Measurements from ENCODE around the gene CHMP5. TPM values are rescaled to one million over a fixed set of nuclear protein-coding genes. Genes with fewer than 3 reads are reported as not detected.

The CHMP5 gene
- total RNA-seq, 1 donor from 2014 or later: 108 TPM

- Histone ChIP-seq H3K4me2 (ENCODE audit: low read length) (peak overlapping the region; percentile 60), H3K36me3 (ENCODE audit: insufficient read depth, low read length) (peaks cover 56% of the 10 kb centered on the region)
These were observed 8.6 kb downstream of the CHMP5 start for GRCh38 chr9:33273266-33273971.

DNA sequence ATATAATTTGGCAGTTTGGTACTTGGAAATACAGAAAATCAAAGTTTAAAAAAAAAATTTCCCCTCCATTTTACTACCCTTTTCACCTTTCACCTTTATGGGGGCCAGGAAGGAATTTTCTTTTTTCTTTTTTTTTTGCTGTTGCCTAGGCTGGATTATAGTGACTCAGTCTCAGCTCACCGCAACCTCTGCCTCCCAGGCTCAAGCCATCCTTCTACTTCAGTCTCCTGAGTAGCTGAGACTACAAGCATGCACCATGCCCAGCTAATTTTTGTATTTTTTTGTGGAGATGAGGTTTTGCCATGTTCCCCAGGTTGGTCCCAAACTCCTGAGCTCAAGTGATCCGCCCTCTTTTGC, 9.1 kb downstream of the CHMP5 start:
- DNase-seq (ENCODE audit: low read depth): peak; percentile 28
- Histone ChIP-seq H3K36me3 (ENCODE audit: insufficient read depth, low read length) (peaks cover 57% of the 10 kb centered on the region), H3K9me3 (ENCODE audit: insufficient read depth, low read depth, low read length) (no peaks in the 10 kb centered on the region), H3K4me2 (ENCODE audit: low read length) (peak overlapping the region; percentile 60), H3K27ac (ENCODE audit: low read depth, low read length) (peak overlapping the region; percentile 8), H3K79me2 (ENCODE audit: insufficient read depth, low read length) (peaks cover 6% of the 10 kb centered on the region), H3K9ac (ENCODE audit: low read length) (no peak overlapping the region), H3K27me3 (ENCODE audit: insufficient read depth, low read length) (no peaks in the 10 kb centered on the region), H3K4me1 (ENCODE audit: insufficient read depth, low read length) (peaks cover 8% of the 10 kb centered on the region), H4K20me1 (ENCODE audit: insufficient read depth, low read length) (peaks cover 6% of the 10 kb centered on the region), H3K4me3 (ENCODE audit: insufficient read depth, low read depth, low read length) (no peak overlapping the region), H2AFZ (ENCODE audit: low read depth, low read length) (no peak overlapping the region)
- H3K27me3 Mint-ChIP-seq (ENCODE audit: low read depth, unreplicated experiment): no peaks in the 10 kb centered on the region
- H3K4me3 Mint-ChIP-seq (ENCODE audit: unreplicated experiment): no peak overlapping the region
- no peaks in the 10 kb centered on the region for H3K9me3 Mint-ChIP-seq (ENCODE audit: unreplicated experiment)
- peaks cover 12% of the 10 kb centered on the region for H3K36me3 Mint-ChIP-seq (ENCODE audit: low read depth, unreplicated experiment)
- no peak overlapping the region for H3K27ac Mint-ChIP-seq (ENCODE audit: unreplicated experiment)
- no peak for TF ChIP-seq EZH2 (IDR thresholded peaks at IDR 0.05; ENCODE audit: insufficient read depth, low read length)
- TF ChIP-seq, protein P1, sequence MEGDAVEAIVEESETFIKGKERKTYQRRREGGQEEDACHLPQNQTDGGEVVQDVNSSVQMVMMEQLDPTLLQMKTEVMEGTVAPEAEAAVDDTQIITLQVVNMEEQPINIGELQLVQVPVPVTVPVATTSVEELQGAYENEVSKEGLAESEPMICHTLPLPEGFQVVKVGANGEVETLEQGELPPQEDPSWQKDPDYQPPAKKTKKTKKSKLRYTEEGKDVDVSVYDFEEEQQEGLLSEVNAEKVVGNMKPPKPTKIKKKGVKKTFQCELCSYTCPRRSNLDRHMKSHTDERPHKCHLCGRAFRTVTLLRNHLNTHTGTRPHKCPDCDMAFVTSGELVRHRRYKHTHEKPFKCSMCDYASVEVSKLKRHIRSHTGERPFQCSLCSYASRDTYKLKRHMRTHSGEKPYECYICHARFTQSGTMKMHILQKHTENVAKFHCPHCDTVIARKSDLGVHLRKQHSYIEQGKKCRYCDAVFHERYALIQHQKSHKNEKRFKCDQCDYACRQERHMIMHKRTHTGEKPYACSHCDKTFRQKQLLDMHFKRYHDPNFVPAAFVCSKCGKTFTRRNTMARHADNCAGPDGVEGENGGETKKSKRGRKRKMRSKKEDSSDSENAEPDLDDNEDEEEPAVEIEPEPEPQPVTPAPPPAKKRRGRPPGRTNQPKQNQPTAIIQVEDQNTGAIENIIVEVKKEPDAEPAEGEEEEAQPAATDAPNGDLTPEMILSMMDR (IDR thresholded peaks at IDR 0.05; ENCODE audit: insufficient read depth, low read depth, low read length): no peak
- peaks cover 7% of the 10 kb centered on the region for H3K4me1 Mint-ChIP-seq (ENCODE audit: low read depth, unreplicated experiment)
- FAIRE-seq: no peak

More at GRCh38 chr9:33273266-33273971, 8.6 kb downstream of the CHMP5 start:
- no peak overlapping the region for H3K9ac ChIP-seq (ENCODE audit: low read length)
- Mint-ChIP-seq H3K9me3 (ENCODE audit: unreplicated experiment) (no peaks in the 10 kb centered on the region), H3K27ac (ENCODE audit: unreplicated experiment) (peak overlapping the region; percentile 21), H3K4me1 (ENCODE audit: low read depth, unreplicated experiment) (peaks cover 7% of the 10 kb centered on the region), H3K27me3 (ENCODE audit: low read depth, unreplicated experiment) (no peaks in the 10 kb centered on the region), H3K36me3 (ENCODE audit: low read depth, unreplicated experiment) (peaks cover 12% of the 10 kb centered on the region), H3K4me3 (ENCODE audit: unreplicated experiment) (no peak overlapping the region)
- H3K4me3 ChIP-seq (ENCODE audit: insufficient read depth, low read depth, low read length): no peak overlapping the region
- TF ChIP-seq EZH2 (IDR thresholded peaks at IDR 0.05; ENCODE audit: insufficient read depth, low read length): no peak
- TF ChIP-seq, protein P1 (IDR thresholded peaks at IDR 0.05; ENCODE audit: insufficient read depth, low read depth, low read length): no peak
- no peaks in the 10 kb centered on the region for H3K27me3 ChIP-seq (ENCODE audit: insufficient read depth, low read length)
- no peak overlapping the region for H2AFZ ChIP-seq (ENCODE audit: low read depth, low read length)
- no peaks in the 10 kb centered on the region for H3K9me3 ChIP-seq (ENCODE audit: insufficient read depth, low read depth, low read length)
- H4K20me1 ChIP-seq (ENCODE audit: insufficient read depth, low read length): peaks cover 6% of the 10 kb centered on the region
- DNase-seq (ENCODE audit: low read depth) (peak; percentile 33), FAIRE-seq (no peak)
- peak overlapping the region; percentile 8 for H3K27ac ChIP-seq (ENCODE audit: low read depth, low read length)
- peaks cover 6% of the 10 kb centered on the region for H3K79me2 ChIP-seq (ENCODE audit: insufficient read depth, low read length)
- H3K4me1 ChIP-seq (ENCODE audit: insufficient read depth, low read length): peaks cover 8% of the 10 kb centered on the region

DNA sequence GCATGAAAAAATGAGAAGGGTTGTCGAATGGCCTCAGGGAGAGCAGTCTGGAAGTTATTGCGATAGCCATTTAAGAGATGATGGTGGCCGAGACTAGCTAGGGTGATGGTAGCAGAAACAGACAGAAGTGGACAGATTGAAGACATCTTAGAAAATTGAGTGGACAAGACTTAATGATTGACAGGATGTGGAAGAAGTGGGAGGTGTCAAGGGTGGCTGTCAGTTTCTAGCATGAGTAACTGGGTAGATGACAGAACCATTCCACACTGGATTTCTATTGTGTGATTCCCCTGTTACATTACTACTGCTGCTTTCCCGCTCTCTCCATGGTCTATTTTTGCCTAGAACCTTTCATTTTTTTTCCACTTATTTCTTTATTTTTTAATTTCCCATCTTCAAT, 12.6 kb downstream of the CHMP5 start:
- FAIRE-seq (no peak), DNase-seq (ENCODE audit: low read depth) (no peak)
- H3K4me1 Mint-ChIP-seq (ENCODE audit: low read depth, unreplicated experiment): peaks cover 7% of the 10 kb centered on the region
- Histone ChIP-seq H3K9ac (ENCODE audit: low read length) (no peak overlapping the region), H3K4me1 (ENCODE audit: insufficient read depth, low read length) (peaks cover 8% of the 10 kb centered on the region), H3K79me2 (ENCODE audit: insufficient read depth, low read length) (peaks cover 6% of the 10 kb centered on the region), H4K20me1 (ENCODE audit: insufficient read depth, low read length) (peaks cover 6% of the 10 kb centered on the region), H3K4me2 (ENCODE audit: low read length) (no peak overlapping the region), H3K27me3 (ENCODE audit: insufficient read depth, low read length) (no peaks in the 10 kb centered on the region), H3K36me3 (ENCODE audit: insufficient read depth, low read length) (peaks cover 65% of the 10 kb centered on the region), H3K9me3 (ENCODE audit: insufficient read depth, low read depth, low read length) (no peaks in the 10 kb centered on the region), H3K4me3 (ENCODE audit: insufficient read depth, low read depth, low read length) (no peak overlapping the region), H2AFZ (ENCODE audit: low read depth, low read length) (no peak overlapping the region), H3K27ac (ENCODE audit: low read depth, low read length) (no peak overlapping the region)
- no peaks in the 10 kb centered on the region for H3K27me3 Mint-ChIP-seq (ENCODE audit: low read depth, unreplicated experiment)
- TF ChIP-seq EZH2 (IDR thresholded peaks at IDR 0.05; ENCODE audit: insufficient read depth, low read length): no peak
- TF ChIP-seq, protein P1 (IDR thresholded peaks at IDR 0.05; ENCODE audit: insufficient read depth, low read depth, low read length): no peak
- no peak overlapping the region for H3K27ac Mint-ChIP-seq (ENCODE audit: unreplicated experiment)
- no peak overlapping the region for H3K4me3 Mint-ChIP-seq (ENCODE audit: unreplicated experiment)
- H3K9me3 Mint-ChIP-seq (ENCODE audit: unreplicated experiment): no peaks in the 10 kb centered on the region
- H3K36me3 Mint-ChIP-seq (ENCODE audit: low read depth, unreplicated experiment): peaks cover 15% of the 10 kb centered on the region

Measured in astrocyte (in vitro differentiated cells and primary cell).